Lower leg skin (tissue), 4 donors: ENCODE results near the gene MTHFD1. TPM values are rescaled to one million over a fixed set of nuclear protein-coding genes. Genes with fewer than 3 reads are reported as not detected.

ENCODE experiments used
- DNase-seq, 2 donors: peaks; one replicate each; pipeline ENCODE4 v3.0.0-alpha.2; 2019; ENCODE audit warnings: low spot score in 2 of 2
- H3K4me3 ChIP-seq: fragments of 200-600 bp; sonication (generic); 2 replicates; pipeline ENCODE4 v1.5.1; 2017; ENCODE audit warnings: mild to moderate bottlenecking, low read depth; ENCODE audit not compliant: poor library complexity, severe bottlenecking
- CTCF ChIP-seq, 3 donors: fragments of 450-650 bp; IDR thresholded peaks; one replicate each; pipeline ENCODE4 v1.5.1; 2016; ENCODE audit warnings: antibody characterized with exemption in 3 of 3, mild to moderate bottlenecking in 3 of 3, moderate library complexity in 2 of 3
- POLR2A ChIP-seq, 2 donors: fragments of 450-650 bp; IDR thresholded peaks; one replicate each; pipeline ENCODE4 v1.6.1; 2016 to 2017; ENCODE audit warnings: antibody characterized with exemption in 2 of 2, mild to moderate bottlenecking in 1 of 2, moderate library complexity in 1 of 2
- WGBS, 2 donors: methylation state at CpG; one replicate each; pipeline ENCODE4 v1.1.5; 2018; 5-methylcytosine and 5-hydroxymethylcytosine counted together
- intact Hi-C: fragments of 100-400 bp; cut with DNase I; formaldehyde crosslinking; loops from one replicate; pipeline ENCODE4 v1.15.0; 2023; ENCODE audit warnings: low total_unique reads
- total RNA-seq, 4 donors: library from RNA; depleted of rRNA; stranded (reverse); fragments of >200 nt; gene quantifications; one replicate each; pipeline ENCODE4 v1.1.0, GENCODE V29; 2016

MTHFD1 gene
- total RNA-seq, 4 donors from 2014 or later: 26.3 to 28.7 (median 27.9) TPM

DNA sequence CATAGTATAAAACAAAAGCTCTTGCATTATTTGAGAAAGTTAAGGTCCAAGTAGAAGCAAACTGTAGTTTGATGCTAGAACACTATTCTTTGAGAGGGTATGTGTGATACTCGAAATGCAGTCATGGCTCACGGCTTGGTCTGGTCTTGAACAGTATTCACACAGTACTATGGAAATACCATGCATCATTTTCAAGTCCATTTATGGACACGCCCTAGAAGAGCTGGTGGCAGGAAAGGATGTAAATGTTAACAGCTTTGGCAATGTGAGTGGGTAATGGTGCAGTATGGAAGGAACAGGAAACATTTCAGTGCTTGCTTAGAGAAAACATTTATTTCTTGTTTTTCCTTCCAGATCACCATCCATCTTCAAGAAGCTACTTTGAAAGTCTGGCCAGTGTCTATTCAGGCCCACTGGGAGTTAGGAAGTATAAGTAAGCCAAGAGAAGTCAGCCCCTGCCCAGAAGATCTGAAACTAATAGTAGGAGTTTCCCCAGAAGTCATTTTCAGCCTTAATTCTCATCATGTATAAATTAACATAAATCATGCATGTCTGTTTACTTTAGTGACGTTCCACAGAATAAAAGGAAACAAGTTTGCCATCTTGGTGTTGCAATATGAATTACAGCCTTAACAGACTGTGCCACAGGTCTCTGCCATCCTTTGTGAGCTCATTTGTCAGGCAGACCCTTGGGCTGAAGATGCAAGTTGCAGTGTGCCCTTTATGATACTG lies 71.4 kb downstream of the MTHFD1 start:
- 77 to 80% methylated on average over 4 of the region's 4 CpGs for WGBS, 2 donors
- no peak for TF ChIP-seq POLR2A (IDR thresholded peaks at IDR 0.05)
- DNase-seq: no peak
- H3K4me3 ChIP-seq: no peak overlapping the region
- intact Hi-C loops: loop anchor here (10.0 kb wide), 1 partner anchor 325 kb away; no protein-coding TSS in a partner anchor

DNA sequence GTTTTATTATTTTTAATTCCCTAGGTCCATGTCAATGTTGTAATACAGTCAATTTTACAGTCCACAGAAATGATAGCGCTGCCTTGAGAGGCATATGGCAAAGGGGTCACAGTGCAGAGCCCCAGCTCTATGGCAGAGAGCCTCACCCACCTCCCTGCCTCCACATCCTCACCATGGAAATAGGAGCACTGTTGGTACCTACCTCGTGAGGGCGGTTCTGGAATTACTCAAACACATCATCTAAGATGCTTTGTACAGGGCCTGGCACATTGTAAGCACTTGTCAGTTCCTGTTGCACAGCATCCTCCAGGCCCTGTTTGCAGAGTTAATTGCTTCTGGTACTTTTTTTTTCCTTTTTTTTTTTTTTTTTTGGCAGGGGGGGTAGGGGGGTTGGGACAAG lies 73.1 kb downstream of the MTHFD1 start:
- TF ChIP-seq CTCF (IDR thresholded peaks at IDR 0.05) (no peak), POLR2A (IDR thresholded peaks at IDR 0.05) (no peak)
- intact Hi-C loops: no loop called here
- H3K4me3 ChIP-seq: no peak overlapping the region
- no peak for DNase-seq
- 87 to 91% methylated on average over 3 of the region's 3 CpGs for WGBS, 2 donors

DNA sequence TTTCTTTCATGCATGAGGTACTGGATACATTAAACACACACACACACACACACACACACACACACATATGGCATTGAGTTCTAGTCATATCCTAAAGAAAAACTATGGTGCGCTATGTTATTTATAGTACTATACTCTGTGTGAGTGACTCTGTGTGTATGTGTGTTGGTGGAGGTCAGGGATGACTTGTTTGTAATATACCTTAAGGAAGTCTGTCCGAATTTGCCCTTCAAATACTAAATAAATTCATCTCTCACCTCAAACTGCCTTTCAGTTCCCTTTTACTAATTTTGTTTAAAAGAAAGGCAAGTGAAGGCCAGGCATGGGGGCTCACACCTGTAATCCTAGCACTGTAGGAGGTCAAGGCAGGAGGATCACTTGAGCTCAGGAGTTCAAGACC lies 75.0 kb downstream of the MTHFD1 start:
- intact Hi-C loops: no loop called here
- DNase-seq: no peak
- no peak overlapping the region for H3K4me3 ChIP-seq
- 95 to 98% methylated on average over 2 of the region's 2 CpGs for WGBS, 2 donors
- no peak for TF ChIP-seq CTCF (IDR thresholded peaks at IDR 0.05)
- no peak for TF ChIP-seq POLR2A (IDR thresholded peaks at IDR 0.05)

GRCh38 chr14:64463873-64464272 lies 75.7 kb downstream of the MTHFD1 start:
- no peak for TF ChIP-seq CTCF (IDR thresholded peaks at IDR 0.05)
- intact Hi-C loops: no loop called here
- 89 to 92% methylated on average over 6 of the region's 6 CpGs for WGBS, 2 donors
- no peak overlapping the region for H3K4me3 ChIP-seq
- DNase-seq: no peak

DNA sequence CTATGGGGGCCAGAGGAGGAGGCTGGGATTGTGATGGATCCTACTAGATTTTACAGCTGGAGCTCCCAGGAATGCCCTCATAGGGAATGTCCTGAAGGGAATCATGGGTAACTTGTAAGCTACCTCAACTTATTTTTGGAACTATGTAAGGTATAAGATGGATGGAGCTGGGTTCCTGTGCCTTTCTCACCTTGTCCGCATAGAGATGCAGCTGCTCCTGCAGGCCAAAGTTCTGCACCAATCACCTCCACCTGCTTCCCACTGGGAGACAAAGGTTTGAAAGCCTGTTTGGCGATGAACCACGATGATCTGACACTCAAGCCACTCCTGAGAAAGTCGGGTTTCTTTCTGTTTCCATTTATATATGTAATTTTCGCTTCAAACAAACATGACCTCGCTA lies 76.5 kb downstream of the MTHFD1 start:
- 16 to 24% methylated on average over 6 of the region's 6 CpGs for WGBS, 2 donors
- intact Hi-C loops: no loop called here
- no peak for TF ChIP-seq CTCF (IDR thresholded peaks at IDR 0.05)
- TF ChIP-seq POLR2A (IDR thresholded peaks at IDR 0.05): no peak
- no peak overlapping the region for H3K4me3 ChIP-seq
- no peak for DNase-seq

- TF ChIP-seq CTCF (IDR thresholded peaks at IDR 0.05) (no peak), POLR2A (IDR thresholded peaks at IDR 0.05) (no peak)
- DNase-seq: peak in 1 of 2 donors; percentile 89
- 1% methylated on average over 32 to 43 of the region's 74 CpGs for WGBS, 2 donors
- peak within 1 kb of the TSS; percentile 59 for H3K4me3 ChIP-seq
- intact Hi-C loops: no loop called here
Observed at GRCh38 chr14:64465191-64465822, 77.2 kb downstream of the MTHFD1 start, which contains the start of gene AKAP5. Gene AKAP5 (plus strand): TSS chr14:64465499. CDS start chr14:64468395, 2,896 bp downstream.
